ENCODE measurements around the gene ILF2. TPM values are rescaled to one million over a fixed set of nuclear protein-coding genes. Genes with fewer than 3 reads are reported as not detected.
"Not testable (repeated sequence)": the region's sequence is repeated elsewhere in the genome, so short reads cannot be mapped to it uniquely, and the experiment has no call there.

Gene ILF2
- total RNA-seq, 1 donor from 2014 or later, result 267 TPM

GRCh38 chr1:153679337-153680119 is 8.7 kb upstream of the ILF2 start:
- peak; percentile 58 for DNase-seq

GRCh38 chr1:153678519-153679336 is 7.9 kb upstream of the ILF2 start, which contains the start of gene NPR1:
Gene NPR1 (plus strand): TSS chr1:153678688. CDS start chr1:153679109, 421 bp downstream.
- peak; percentile 50 for DNase-seq

GRCh38 chr1:153677718-153678518 is 7.1 kb upstream of the ILF2 start:
- DNase-seq, result peak; percentile 83

- no peak for DNase-seq
These were observed 2.7 kb upstream of the ILF2 start for GRCh38 chr1:153673511-153673910.

- DNase-seq, result not testable (repeated sequence)
These were observed 998 bp upstream of the ILF2 start for GRCh38 chr1:153671628-153672353.

- peak; percentile 32 for DNase-seq
These were observed 435 bp downstream of the ILF2 start for GRCh38 chr1:153670257-153670858.

- DNase-seq, result no peak
These were observed 1.2 kb downstream of the ILF2 start for GRCh38 chr1:153669606-153670005.

GRCh38 chr1:153668672-153669071 is 2.1 kb downstream of the ILF2 start:
- DNase-seq, result not testable (repeated sequence)

- no peak for DNase-seq
These were observed 3.4 kb downstream of the ILF2 start for GRCh38 chr1:153667439-153667838.

- DNase-seq, result no peak
These were observed 7.6 kb downstream of the ILF2 start for GRCh38 chr1:153663211-153663610.

- no peak for DNase-seq
These were observed 8.5 kb downstream of the ILF2 start for GRCh38 chr1:153662269-153662668.

GRCh38 chr1:153661111-153661708 is 9.6 kb downstream of the ILF2 start:
- no peak for DNase-seq

GRCh38 chr1:153659656-153660055 is 11.1 kb downstream of the ILF2 start:
- DNase-seq, result no peak

- DNase-seq, result no peak
These were observed 11.6 kb downstream of the ILF2 start for GRCh38 chr1:153659175-153659534.

- DNase-seq, result peak; percentile 77
These were observed 12.2 kb downstream of the ILF2 start, which contains the start of gene SNAPIN for GRCh38 chr1:153658400-153659174. Gene SNAPIN (plus strand): TSS chr1:153658703. CDS start chr1:153658744, 41 bp downstream.

- DNase-seq, result no peak
These were observed 15.5 kb downstream of the ILF2 start for GRCh38 chr1:153655333-153655732.

GRCh38 chr1:153652805-153653500 is 17.8 kb downstream of the ILF2 start:
- DNase-seq, result no peak

GRCh38 chr1:153651771-153652170 is 19.0 kb downstream of the ILF2 start:
- no peak for DNase-seq

GRCh38 chr1:153649863-153650235 is 20.9 kb downstream of the ILF2 start:
- no peak for DNase-seq

All from dermis blood vessel endothelial cell (primary cell).